ENCODE results near the gene SNX3.

The SNX3 gene

DNA sequence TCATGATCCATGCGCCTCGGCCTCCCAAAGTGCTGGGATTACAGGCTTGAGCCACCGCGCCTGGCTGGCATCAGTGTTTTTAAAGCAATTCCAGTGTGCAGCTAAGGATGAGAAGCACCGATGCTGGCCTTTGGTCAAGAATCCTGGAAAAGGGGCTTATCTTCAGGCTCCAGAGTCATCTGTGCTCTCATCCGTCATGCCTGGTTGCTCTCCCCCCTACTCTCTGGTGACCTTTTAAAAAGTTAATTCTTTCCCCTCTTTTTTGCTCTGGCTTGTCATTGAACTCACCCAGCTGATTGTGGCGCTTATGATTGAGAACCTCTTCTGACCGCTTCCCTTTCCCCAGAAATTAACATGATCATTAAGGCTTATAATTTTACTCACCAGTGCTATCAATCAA lies 66.3 kb downstream of the SNX3 start:
- TF ChIP-seq, protein P1, sequence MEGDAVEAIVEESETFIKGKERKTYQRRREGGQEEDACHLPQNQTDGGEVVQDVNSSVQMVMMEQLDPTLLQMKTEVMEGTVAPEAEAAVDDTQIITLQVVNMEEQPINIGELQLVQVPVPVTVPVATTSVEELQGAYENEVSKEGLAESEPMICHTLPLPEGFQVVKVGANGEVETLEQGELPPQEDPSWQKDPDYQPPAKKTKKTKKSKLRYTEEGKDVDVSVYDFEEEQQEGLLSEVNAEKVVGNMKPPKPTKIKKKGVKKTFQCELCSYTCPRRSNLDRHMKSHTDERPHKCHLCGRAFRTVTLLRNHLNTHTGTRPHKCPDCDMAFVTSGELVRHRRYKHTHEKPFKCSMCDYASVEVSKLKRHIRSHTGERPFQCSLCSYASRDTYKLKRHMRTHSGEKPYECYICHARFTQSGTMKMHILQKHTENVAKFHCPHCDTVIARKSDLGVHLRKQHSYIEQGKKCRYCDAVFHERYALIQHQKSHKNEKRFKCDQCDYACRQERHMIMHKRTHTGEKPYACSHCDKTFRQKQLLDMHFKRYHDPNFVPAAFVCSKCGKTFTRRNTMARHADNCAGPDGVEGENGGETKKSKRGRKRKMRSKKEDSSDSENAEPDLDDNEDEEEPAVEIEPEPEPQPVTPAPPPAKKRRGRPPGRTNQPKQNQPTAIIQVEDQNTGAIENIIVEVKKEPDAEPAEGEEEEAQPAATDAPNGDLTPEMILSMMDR (IDR thresholded peaks at IDR 0.05; ENCODE audit: insufficient read depth, missing control alignments) = no peak
- DNase-seq (ENCODE audit: insufficient read length, low spot score) (no peak), FAIRE-seq (no peak)

DNA sequence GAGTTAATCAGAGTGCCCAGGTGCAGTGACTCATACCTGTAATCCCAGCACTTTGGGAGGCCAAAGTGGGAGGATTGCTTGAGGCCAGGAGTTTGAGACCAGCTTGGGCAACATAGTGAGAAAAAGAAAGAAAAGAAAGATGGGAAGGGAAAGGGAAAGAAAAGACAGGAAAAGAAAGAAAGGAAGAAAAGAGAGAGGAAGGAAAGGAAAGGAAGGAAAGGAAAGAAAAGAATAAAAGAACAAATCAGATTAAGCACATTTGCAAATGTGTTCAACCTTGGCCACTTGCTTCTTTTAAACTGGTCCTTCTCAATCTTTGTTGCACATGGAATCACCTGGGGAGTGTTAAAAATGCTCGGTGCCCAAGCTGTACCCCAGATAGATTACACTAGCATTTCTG lies 67.0 kb downstream of the SNX3 start:
- FAIRE-seq (no peak), DNase-seq (ENCODE audit: insufficient read length, low spot score) (no peak)
- TF ChIP-seq, protein P1 (IDR thresholded peaks at IDR 0.05; ENCODE audit: insufficient read depth, missing control alignments) = no peak

DNA sequence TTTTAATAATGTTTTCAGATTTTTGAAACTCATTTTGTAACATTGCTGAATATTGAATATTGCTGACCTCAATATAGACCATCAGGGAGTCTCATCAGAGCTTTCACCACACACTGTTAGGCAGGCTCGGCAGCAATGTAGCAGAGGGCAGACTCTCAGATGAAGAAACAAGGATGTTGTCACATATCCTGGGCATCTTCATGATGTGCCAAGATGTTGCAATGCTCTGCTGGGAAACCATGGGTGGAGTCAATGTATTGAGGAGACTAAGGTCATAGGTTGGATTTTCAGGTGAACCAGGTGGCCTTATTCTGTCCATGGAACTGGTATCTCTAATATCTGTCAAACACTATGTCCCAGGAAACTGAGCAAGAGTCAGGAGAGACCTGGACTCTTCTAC lies 67.7 kb downstream of the SNX3 start:
- TF ChIP-seq, protein P1 (IDR thresholded peaks at IDR 0.05; ENCODE audit: insufficient read depth, missing control alignments) = no peak
- FAIRE-seq (no peak), DNase-seq (ENCODE audit: insufficient read length, low spot score) (no peak)

DNA sequence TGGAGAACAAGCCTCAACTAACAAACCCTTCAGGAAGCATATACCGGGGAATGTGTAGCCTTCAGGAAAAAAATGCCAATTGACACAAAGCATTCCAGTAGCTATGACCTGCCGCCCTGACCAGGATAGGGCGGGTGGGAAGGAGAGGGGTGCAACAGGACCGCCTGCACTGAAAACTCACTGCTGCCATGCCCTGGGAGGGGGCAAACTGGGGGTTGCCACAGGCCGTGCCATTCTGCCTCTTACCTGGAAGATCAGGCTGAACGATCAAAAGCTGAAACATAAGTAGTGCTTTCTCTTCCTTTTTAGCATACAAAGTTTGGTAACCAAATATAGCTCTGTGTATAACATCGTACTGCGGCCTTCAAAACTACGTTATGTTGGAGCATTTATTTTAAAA lies 73.3 kb downstream of the SNX3 start:
- TF ChIP-seq, protein P1 (IDR thresholded peaks at IDR 0.05; ENCODE audit: insufficient read depth, missing control alignments) = no peak
- DNase-seq (ENCODE audit: insufficient read length, low spot score) = no peak
- no peak for FAIRE-seq

DNA sequence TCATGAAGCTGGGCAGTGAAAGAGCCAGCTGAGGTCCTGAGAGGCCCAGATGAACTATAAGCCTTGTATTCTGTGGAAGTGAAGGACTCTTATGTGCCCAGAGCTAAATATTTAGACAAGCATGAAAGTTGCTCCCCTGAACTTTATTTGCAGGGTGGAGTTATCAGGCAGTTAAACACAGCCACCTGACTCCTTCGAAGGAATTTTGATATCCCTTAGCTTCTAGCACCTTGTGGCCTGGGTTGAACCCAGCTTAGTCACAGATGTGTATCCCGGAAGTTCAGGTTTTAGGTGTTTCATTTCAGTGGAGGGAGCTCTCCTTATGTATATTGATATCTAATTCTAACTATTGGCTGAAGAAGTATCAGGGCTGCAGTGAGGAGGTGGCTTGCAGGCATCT lies 74.6 kb downstream of the SNX3 start:
- TF ChIP-seq, protein P1 (IDR thresholded peaks at IDR 0.05; ENCODE audit: insufficient read depth, missing control alignments) = no peak
- no peak for DNase-seq (ENCODE audit: insufficient read length, low spot score)
- FAIRE-seq = no peak

DNA sequence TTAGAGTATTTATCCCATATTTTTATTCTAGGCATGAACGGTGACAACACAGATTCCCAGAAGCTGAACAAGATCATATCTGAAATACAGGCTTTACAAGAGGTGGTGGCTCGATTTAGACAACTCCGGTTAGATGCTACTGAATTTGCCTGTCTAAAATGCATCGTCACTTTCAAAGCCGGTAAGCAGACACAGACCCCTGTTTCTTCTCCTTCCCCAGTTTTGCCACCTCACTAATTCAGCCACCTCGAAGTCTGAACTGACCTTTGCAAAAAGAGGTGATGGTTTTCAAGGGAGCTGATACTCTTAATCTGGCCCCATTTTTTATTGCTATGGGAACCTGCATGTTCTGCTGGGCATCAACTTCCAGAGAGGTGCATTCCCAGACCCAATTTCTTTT lies 80.1 kb downstream of the SNX3 start:
- TF ChIP-seq, protein P1 (IDR thresholded peaks at IDR 0.05; ENCODE audit: insufficient read depth, missing control alignments) = no peak

DNA sequence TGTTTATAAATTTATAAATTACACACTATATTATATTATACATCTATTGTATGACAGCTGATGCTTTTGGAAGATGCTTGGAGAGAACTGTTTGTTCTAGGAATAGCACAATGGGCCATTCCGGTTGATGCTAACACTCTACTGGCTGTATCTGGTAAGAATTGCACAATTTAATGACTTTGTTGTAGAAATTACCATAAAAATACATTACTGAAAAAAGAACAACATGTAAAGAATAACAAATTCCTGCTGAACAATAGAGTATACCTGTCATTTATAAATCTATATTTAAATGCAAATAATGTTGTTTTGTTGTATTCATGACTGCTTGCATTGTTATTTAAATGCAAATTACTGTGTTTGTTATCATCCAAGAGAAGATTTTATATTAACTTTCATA lies 80.6 kb downstream of the SNX3 start:
- FAIRE-seq = no peak
- DNase-seq (ENCODE audit: insufficient read length, low spot score) = no peak
- TF ChIP-seq, protein P1 (IDR thresholded peaks at IDR 0.05; ENCODE audit: insufficient read depth, missing control alignments) = no peak

More for the DNA sequence above, 80.1 kb downstream of the SNX3 start:
- DNase-seq (ENCODE audit: insufficient read length, low spot score) = no peak
- FAIRE-seq = no peak

All from D721Med (cell line).